T47D (cell line): ENCODE measurements around the gene MYO9A.

Source experiments
- DNase-seq, 2 experiments: peaks; one replicate each; pipeline versions ENCODE4 v3.0.0 to v3.0.0-alpha.2; 2011 to 2012; ENCODE audit warnings: low read depth in 1 of 2, low spot score in 1 of 2
- JUND ChIP-seq: IDR thresholded peaks from 2 replicates; pipeline ENCODE4 v1.6.1; 2012; ENCODE audit warnings: low read depth
- in situ Hi-C: cut with HindIII; loops from 2 replicates; pipeline ENCODE4 v1.10.0; 2016; ENCODE audit warnings: low sequenced_read_pairs, low pct_unique_long_range_greater_than_20kb

Gene MYO9A

GRCh38 chr15:71779073-71779797, 338.7 kb downstream of the MYO9A start:
- no peak for TF ChIP-seq JUND
- no peak for DNase-seq

GRCh38 chr15:71777216-71777943, 340.6 kb downstream of the MYO9A start:
- no peak for TF ChIP-seq JUND
- no peak for DNase-seq
- in situ Hi-C loops, result no loop called here

More at GRCh38 chr15:71779073-71779797, 338.7 kb downstream of the MYO9A start:
- in situ Hi-C loops, result no loop called here

GRCh38 chr15:71776304-71776703, 341.6 kb downstream of the MYO9A start:
- DNase-seq, result no peak
- no peak for TF ChIP-seq JUND
- in situ Hi-C loops, result no loop called here

- TF ChIP-seq JUND, result no peak
- in situ Hi-C loops, result no loop called here
- DNase-seq, result no peak
Measured at GRCh38 chr15:71775856-71776255, 342.1 kb downstream of the MYO9A start.

- DNase-seq, result no peak
- no peak for TF ChIP-seq JUND
- in situ Hi-C loops, result no loop called here
Measured at GRCh38 chr15:71773206-71773859, 344.6 kb downstream of the MYO9A start.
